GM18867 (cell line): ENCODE results near the gene ASPHD1.
"Not testable (repeated sequence)": the region's sequence is repeated elsewhere in the genome, so short reads cannot be mapped to it uniquely, and the experiment has no call there.

ENCODE experiments used
- ATAC-seq: cut with Tn5 transposase; IDR thresholded peaks from one replicate; pipeline ENCODE4 v1.9.1; 2021; ENCODE audit warnings: mild to moderate bottlenecking, moderate library complexity; ENCODE audit not compliant: unreplicated experiment

The ASPHD1 gene

DNA sequence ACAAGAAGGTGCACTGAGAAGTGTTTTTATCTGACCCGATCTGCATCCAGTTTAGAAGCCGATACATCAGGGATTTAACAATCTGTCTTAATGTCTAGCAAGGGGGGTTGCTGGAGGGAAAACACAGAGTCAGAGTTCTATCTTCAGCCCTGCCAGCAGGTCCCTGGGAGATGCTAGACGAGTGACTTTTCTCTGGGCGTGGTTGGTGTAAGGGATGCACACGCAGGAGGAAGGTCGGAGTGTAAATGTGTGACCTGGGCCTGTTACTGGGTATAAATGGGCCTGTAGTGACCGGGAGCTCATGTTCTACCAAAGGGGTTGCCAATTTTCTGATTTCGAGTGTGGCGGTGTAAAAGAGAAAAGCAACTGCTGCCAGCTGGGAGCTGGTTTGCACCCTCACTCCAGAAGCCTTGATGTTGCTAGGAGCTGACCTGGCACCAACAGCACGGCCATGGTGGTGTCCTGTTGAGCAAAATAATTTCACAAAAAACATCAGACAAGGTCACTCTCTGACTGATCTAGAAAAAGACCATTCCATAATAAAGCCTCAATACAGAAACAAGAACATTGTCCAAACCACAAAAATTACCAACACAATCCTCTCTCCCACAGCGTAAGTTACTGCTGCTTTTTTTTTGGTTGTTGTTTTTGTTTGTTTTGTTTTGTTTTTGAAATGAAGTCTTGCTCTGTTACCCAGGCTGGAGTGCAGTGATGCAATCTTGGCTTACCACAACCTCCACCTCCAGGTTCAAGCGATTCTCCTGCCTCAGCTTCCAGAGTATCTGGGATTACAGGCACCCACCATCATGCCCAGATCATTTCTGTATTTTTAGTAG, 27.0 kb downstream of the ASPHD1 start:
- no peak for ATAC-seq

DNA sequence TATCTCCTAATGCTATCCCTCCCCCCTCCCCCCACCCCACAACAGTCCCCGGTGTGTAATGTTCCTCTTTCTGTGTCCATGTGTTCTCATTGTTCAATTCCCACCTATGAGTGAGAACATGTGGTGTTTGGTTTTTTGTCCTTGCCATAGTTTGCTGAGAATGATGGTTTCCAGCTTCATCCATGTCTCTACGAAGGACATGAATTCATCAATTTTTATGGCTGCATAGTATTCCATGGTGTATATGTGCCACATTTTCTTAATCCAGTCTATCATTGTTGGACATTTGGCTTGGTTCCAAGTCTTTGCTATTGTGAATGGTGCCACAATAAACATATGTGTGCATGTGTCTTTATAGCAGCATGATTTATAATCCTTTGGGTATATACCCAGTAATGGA, 31.5 kb downstream of the ASPHD1 start:
- not testable (repeated sequence) for ATAC-seq

DNA sequence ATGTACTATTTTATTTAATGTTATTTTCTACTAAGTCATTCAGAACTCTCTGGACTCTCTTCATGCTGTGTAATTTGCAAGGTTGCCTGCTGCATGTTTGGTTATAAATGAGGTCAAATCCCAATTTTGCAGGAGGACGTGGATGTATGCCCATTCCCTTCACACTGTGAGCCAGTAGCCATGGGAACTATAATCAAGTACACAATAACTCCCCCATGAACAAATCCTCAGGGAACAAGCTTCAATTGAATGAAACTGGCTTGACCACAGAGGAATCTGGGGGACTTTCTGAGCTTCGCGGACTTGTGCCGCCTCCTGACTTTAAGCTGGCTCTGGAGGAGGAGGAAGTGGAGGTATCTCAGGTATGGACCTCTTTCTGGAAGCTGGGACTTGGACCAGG, 40.4 kb downstream of the ASPHD1 start:
- no peak for ATAC-seq

DNA sequence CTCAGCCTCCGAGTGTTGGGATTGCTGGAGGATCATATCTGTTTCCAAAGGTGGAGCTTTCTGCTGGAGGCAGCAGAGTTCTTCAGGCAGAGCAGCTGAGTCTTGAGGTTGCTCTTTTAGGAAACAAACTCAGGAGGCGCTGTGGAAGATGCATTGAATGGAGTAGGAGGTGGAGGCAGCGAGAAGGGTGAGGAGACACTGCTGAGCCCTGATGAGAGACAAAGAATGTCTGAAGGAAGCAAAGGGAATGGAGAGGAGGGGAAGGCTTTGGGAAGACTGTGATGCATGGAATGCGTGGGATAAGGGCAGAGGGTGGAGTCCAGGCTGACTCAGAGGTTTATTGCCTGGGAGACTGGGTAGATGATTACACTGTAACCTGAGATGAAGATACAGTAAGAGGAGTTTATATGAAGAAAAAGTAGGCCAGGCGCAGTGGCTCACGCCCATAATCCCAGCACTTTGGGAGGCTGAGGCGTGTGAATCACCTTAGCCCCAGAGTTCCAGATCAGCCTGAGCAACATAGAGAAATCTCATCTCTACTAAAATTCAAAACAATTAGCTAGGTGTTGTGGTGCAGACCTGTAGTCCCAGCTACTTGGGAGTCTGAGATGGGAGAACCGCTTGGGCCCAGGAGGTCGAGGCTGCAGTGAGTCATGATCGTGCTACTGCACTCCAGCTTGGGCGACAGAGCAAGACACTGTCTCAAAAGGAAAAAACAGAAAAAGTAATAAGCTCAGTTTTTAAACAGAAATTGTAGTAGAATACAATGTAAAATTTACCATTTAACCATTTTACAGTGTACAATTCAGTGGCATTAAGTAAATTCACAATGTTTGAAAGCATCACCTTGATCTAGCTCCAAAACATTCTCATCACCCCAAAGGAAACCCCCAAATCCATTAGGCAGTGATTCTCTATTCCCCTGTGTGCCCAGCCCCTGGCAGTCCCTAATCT, 43.8 kb downstream of the ASPHD1 start:
- no peak for ATAC-seq

DNA sequence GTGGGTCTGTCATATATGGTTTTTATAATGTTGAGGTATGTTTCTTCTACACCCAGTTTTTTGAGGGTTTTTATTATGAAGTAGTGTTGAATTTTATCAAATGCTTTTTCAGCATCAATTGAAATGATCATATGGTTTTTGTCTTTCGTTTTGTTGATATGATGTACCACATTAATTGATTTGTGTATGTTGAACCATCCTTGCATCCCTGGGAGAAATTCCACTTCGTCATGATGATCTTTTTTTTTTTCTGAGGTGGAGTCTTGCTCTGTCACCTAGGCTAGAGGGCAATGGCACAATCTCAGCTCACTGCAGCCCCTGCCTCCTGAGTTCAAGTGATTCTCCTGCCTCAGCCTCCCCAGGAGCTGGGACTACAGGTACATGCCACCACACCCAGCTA, 47.6 kb downstream of the ASPHD1 start:
- no peak for ATAC-seq

DNA sequence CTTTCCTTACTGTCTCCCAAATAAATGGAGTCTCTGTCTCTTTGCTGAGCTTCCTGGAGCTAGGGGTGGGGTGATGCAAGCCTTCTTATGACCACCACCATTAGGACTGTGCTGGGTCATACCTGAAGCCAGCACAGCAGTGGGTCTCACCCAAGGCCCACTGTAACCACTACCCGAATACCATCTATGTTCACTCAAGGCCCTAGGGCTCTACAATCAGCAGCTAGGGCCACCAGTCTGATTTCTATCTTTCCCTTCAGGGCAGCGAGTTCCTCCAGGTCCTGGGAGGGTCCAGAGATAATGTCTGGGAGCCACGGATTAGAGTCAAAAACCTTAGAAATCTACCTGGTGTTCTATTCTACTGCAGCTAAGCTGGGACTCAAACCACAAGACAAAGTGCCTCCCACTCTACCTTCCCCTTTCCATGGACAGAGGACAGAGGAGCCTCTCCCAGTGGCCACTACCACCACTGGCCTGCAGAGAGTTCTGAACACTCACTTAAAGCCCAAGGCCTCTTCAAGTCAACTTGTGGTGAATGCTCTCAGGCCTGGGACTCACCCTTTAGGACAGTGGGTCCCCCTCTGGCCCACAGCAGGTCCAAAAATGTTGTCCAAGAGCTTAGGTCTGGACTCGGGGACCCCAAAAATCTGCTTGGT, 50.6 kb downstream of the ASPHD1 start:
- no peak for ATAC-seq

DNA sequence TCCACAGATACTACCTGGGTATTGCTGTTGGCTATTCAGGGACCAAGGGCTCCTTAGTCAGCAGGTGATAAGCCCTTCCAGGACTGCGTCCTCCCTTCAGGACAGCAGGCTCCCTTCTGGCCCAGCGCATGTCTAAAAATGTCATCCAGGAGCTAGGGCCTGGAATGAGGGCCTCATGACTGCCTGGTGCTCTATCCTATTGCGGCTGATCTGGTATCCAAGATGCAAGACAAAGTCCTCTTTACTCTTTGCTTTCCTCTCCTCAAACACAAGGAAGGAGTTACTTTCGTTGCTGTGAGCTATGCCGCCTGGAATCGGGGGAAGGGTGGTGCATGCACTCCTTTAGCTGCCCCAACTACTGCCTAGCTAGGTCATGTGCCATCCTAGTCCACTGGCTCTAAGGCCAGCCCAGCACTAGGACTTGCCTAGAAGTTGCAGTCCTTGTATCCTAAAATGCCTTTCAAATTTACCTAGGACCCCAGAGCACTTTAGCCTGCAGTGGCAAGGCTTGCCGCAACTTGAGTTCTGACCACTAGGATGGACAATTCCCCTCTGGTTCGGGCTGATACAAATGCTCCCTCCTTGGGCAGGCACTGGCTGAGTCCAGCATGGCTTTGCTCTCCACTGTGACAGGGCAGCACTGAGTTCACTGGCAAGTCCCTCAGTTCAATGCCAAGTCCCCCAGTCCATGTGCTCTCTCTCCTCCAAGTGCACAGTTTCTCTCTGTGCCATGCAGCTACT, 51.5 kb downstream of the ASPHD1 start:
- no peak for ATAC-seq
